Pancreas (tissue), 10 donors: Measurements from ENCODE around the gene RALGAPB. TPM values are rescaled to one million over a fixed set of nuclear protein-coding genes. Genes with fewer than 3 reads are reported as not detected.

Source experiments
- ATAC-seq, 4 donors: fragments of 200-7000 bp; cut with Tn5 transposase; one replicate each; pipeline versions ENCODE4 v1.8.0 to v1.9.1; 2020; ENCODE audit warnings: mild to moderate bottlenecking in 4 of 4, moderate library complexity in 4 of 4
- DNase-seq, 6 donors: peaks; one replicate each; pipeline ENCODE4 v3.0.0-alpha.2; 2020
- FAIRE-seq: peaks from 2 replicates; lab custom pipeline; 2012; peaks lifted over from hg19 to GRCh38; lab: Jason Lieb, UNC
- H3K27ac ChIP-seq, 4 donors: fragments of 200-600 bp; sonication (generic); 1 replicate in 3 of 4; 2 replicates in 1 of 4; pipeline versions ENCODE4 v1.5.0 to v1.8.0; 2020
- H3K27me3 ChIP-seq, 4 donors: fragments of 200-600 bp; one replicate each; pipeline ENCODE4 v1.8.0; 2021
- H3K36me3 ChIP-seq, 3 donors: fragments of 200-600 bp; sonication (generic) in 1 of 3; one replicate each; pipeline versions ENCODE4 v1.5.0 to v1.8.0; 2020 to 2021
- H3K4me1 ChIP-seq, 3 donors: fragments of 200-600 bp; one replicate each; pipeline ENCODE4 v1.8.0; 2021
- H3K4me3 ChIP-seq, 4 donors: fragments of 200-600 bp; sonication (generic) in 2 of 4; one replicate each; pipeline versions ENCODE4 v1.5.0 to v1.8.0; 2020 to 2021
- H3K9me3 ChIP-seq, 4 donors: fragments of 200-600 bp; one replicate each; pipeline ENCODE4 v1.8.0; 2021
- WGBS, 2 donors: extraction: QIAGEN DNeasy Blood & Tissue Kit; methylation state at CpG; one replicate each; pipeline ENCODE4 v1.1.7; 2013; 5-methylcytosine and 5-hydroxymethylcytosine counted together
- intact Hi-C, 3 donors: fragments of 100-400 bp; cut with DNase I; formaldehyde crosslinking; loops; one replicate each; pipeline versions ENCODE4 v1.11.1 to v1.14.2; 2022
- polyA plus RNA-seq, 2 donors: library from polyadenylated mRNA; stranded (reverse); fragments of 200-250 nt; gene quantifications; one replicate each; pipeline ENCODE4 v1.2.3, GENCODE V29; 2013
- total RNA-seq, 6 donors: library from RNA; stranded (reverse); fragmentation: NEBNext Ultra II Directional in 4 of 6; extraction: Animal tissue kit (Norgen Biotek cat#: 25700) in 4 of 6; gene quantifications; one replicate each; pipeline versions ENCODE4 v1.2.1 to v1.2.4, GENCODE V29; 2021 to 2023
- TF ChIP-seq, protein P1 (sequence below), 4 donors: fragments of 200-600 bp; sonication (generic) in 3 of 4; IDR thresholded peaks; one replicate each; pipeline versions ENCODE4 v1.5.0 to v1.8.0; 2021; ENCODE audit warnings: antibody characterized with exemption in 4 of 4
- donor health status: healthy with polysubstance abuse.
- donor health status: DM: no; HTN: no; CAD: no; lungs with moderate emphysema.
- donor health status: DM: no; HTN: no; CAD: no.
- donor health status: control.
- donor health status: control.
- donor health status: Bipolar disorder and iron deficiency.
- donor health status: DM: yes; HTN: yes; CAD: no.
- donor health status: DM: no; HTN: no; CAD: no.
- donor health status: DM: no; HTN: no; CAD: no.
- donor health status: DM: yes; HTN: yes; CAD: no.

RALGAPB gene
- total and polyA plus RNA-seq, 8 donors: 6.5 to 19.0 (median 11.3) TPM

DNA sequence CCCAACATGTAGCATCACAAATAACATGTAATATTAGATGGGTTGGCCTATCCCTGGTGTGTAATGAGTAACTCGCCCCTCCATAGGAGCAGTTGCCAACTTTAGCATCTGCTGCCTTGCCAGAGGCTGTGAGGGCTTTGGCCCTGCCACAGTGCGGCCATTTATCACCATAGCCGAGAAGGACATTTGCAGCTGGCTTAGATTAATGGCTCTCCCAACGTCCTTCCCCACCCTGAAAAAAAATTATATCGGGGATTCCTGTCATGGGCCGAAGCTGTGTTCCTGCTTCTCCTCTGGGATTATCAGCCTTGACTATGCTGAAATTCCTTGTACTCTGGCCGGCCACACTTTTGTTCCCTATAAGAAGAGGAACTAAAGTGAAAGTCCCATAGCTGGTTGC, 100.8 kb downstream of the RALGAPB start:
- Histone ChIP-seq H3K4me3 (no peak overlapping the region), H3K36me3 (peaks cover 0 to 37% (median 12%) of the 10 kb centered on the region in 3 donors), H3K27ac (no peak overlapping the region), H3K4me1 (no peaks in the 10 kb centered on the region), H3K9me3 (no peaks in the 10 kb centered on the region), H3K27me3 (no peaks in the 10 kb centered on the region)
- WGBS, 2 donors: 68 to 69% methylated on average over 7 of the region's 7 CpGs
- TF ChIP-seq, protein P1, sequence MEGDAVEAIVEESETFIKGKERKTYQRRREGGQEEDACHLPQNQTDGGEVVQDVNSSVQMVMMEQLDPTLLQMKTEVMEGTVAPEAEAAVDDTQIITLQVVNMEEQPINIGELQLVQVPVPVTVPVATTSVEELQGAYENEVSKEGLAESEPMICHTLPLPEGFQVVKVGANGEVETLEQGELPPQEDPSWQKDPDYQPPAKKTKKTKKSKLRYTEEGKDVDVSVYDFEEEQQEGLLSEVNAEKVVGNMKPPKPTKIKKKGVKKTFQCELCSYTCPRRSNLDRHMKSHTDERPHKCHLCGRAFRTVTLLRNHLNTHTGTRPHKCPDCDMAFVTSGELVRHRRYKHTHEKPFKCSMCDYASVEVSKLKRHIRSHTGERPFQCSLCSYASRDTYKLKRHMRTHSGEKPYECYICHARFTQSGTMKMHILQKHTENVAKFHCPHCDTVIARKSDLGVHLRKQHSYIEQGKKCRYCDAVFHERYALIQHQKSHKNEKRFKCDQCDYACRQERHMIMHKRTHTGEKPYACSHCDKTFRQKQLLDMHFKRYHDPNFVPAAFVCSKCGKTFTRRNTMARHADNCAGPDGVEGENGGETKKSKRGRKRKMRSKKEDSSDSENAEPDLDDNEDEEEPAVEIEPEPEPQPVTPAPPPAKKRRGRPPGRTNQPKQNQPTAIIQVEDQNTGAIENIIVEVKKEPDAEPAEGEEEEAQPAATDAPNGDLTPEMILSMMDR (IDR thresholded peaks at IDR 0.05): no peak
- FAIRE-seq (no peak), DNase-seq (no peak), ATAC-seq (no peak)
- intact Hi-C loops: no loop called here

DNA sequence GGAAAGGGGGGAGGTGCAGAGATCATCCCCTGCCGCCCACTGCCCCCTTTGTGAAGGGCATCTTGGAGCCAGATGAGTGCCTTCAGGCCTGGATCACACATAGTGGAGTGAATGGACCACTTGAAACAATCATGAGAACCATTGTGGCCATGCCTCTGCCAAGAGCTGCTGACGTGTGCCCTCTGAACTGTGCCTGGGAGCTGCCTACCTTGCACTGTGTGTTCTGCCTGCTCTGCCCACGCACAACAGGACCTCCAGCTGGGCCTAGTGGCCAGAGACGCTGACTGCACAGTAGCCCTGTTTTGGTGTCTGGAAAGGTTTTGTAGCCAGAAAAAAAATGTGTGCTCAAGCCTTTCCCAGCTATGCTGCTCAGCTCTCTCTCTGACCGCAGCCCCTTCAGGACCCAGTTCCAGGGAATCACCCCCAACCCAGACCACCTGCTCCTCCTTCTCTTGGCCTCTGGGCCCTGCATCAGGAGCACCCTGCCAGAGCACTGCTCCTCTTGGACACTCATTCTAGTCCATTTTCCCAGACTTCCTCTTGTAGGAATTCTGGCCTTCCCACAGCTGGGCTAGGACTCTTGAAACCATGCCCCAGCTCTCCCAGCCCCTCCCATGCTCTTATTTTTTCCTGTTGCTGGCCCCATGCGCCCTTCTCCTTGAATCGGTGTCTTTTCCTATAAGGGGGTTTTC, 106.7 kb downstream of the RALGAPB start:
- no peak overlapping the region for H3K4me3 ChIP-seq
- no peaks in the 10 kb centered on the region for H3K4me1 ChIP-seq
- no peaks in the 10 kb centered on the region for H3K9me3 ChIP-seq
- ATAC-seq (peak in 1 of 4 donors; percentile 25), FAIRE-seq (no peak), DNase-seq (no peak)
- H3K27me3 ChIP-seq: no peaks in the 10 kb centered on the region
- TF ChIP-seq, protein P1 (IDR thresholded peaks at IDR 0.05): no peak
- H3K27ac ChIP-seq: no peak overlapping the region
- 68 to 72% methylated on average over 7 of the region's 7 CpGs for WGBS, 2 donors
- peaks cover 0 to 17% (median 12%) of the 10 kb centered on the region in 3 donors for H3K36me3 ChIP-seq
- intact Hi-C loops: no loop called here

DNA sequence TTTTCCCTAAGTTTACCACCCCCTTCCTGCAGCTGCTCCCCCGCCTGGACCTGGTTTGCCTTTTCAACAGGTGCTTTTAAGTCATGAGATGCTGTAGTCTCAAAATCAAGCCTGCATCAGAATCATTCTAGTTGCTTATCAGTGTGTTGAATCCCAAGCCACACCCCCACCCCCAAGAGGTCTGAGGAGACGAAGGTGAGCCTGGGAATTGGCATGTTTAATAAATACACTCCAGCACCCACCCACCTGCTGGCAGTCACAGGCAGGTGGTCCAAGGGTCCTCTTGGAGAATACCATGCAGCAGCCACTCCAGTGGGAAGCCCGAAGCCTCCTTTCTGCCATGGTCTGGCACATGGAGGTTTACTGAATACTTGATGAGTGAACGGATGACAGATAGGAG, 107.3 kb downstream of the RALGAPB start:
- intact Hi-C loops: no loop called here
- DNase-seq (no peak), ATAC-seq (no peak), FAIRE-seq (no peak)
- 65 to 74% methylated on average over 4 of the region's 4 CpGs for WGBS, 2 donors
- no peaks in the 10 kb centered on the region for H3K9me3 ChIP-seq
- TF ChIP-seq, protein P1 (IDR thresholded peaks at IDR 0.05): no peak
- H3K27ac ChIP-seq: no peak overlapping the region
- no peaks in the 10 kb centered on the region for H3K4me1 ChIP-seq
- peaks cover 0 to 13% (median 7%) of the 10 kb centered on the region in 3 donors for H3K36me3 ChIP-seq
- no peaks in the 10 kb centered on the region for H3K27me3 ChIP-seq
- no peak overlapping the region for H3K4me3 ChIP-seq

DNA sequence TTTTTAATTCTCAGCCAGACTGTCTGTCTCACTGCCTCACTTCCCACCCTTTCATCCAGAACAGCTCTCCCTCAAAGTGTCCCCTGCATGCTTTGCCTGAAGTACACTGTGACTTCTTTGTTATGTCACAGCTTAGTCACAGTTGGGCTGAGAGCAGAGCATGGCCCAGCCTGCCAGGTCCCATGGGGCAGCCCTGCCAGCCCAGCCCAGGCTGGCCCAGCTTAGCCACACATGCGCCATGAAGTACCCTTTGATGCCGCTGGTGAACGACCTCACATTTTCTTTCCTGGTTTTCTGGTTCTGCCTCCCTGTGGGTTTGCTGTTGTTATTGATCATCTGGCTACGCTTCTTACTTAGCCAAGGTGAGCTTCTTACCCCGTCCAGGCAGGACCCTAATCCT, 108.4 kb downstream of the RALGAPB start, which contains the start of gene ADIG:
Gene ADIG (plus strand): TSS at position 185 of the 400 bp plus-strand sequence. CDS start 54 bp downstream, at position 239.
- Histone ChIP-seq H3K9me3 (no peaks in the 10 kb centered on the region), H3K27me3 (no peaks in the 10 kb centered on the region), H3K36me3 (peaks cover 0 to 3% (median 0%) of the 10 kb centered on the region in 3 donors), H3K27ac (no peak within 1 kb of the TSS), H3K4me1 (no peaks in the 10 kb centered on the region), H3K4me3 (no peak within 1 kb of the TSS)
- FAIRE-seq (no peak), ATAC-seq (peak; percentile 71 to 83 (median 74)), DNase-seq (peak in 3 of 6 donors; percentile 25 to 39 (median 27))
- TF ChIP-seq, protein P1 (IDR thresholded peaks at IDR 0.05): no peak
- intact Hi-C loops: no loop called here
- 31 to 35% methylated on average over 5 of the region's 5 CpGs for WGBS, 2 donors

DNA sequence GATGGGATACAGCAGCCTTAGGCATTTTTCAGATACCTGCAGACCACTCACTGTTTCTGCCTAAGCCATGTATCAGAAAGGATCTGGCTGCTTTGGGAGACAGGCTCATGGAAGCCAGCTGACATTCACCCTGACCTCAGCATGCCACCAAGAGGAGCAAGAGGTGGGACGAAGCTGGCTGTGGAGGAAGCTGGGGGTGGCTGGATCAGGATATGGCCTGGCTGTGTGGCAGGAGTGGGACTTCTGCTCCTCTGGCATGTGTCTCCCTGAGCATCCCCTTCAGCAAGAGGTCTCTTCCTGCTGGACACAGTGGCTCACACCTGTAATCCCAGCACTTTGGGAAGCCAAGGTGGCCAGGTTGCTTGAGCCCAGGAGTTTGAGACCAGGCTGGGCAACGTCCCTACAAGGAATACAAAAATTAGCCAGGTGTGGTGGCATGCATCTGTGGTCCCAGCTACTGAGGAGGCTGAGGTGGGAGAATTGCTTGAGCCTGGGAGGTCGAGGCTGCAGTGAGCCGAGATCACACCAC, 109.3 kb downstream of the RALGAPB start:
- no peak for FAIRE-seq
- H3K4me3 ChIP-seq: no peak overlapping the region
- no peaks in the 10 kb centered on the region for H3K27me3 ChIP-seq
- DNase-seq: no peak
- H3K27ac ChIP-seq: no peak overlapping the region
- 42 to 77% methylated on average over 4 of the region's 4 CpGs for WGBS, 2 donors
- H3K4me1 ChIP-seq: no peaks in the 10 kb centered on the region
- no peaks in the 10 kb centered on the region for H3K36me3 ChIP-seq
- intact Hi-C loops: no loop called here
- TF ChIP-seq, protein P1 (IDR thresholded peaks at IDR 0.05): no peak
- ATAC-seq: no peak
- H3K9me3 ChIP-seq: no peaks in the 10 kb centered on the region
